SU-DHL-6 (cell line): ENCODE results near the gene FANK1.

Source experiments
- H2AFZ ChIP-seq: fragments of 200-600 bp; sonication (generic); 2 replicates; pipeline ENCODE4 v1.6.1; 2014; ENCODE audit warnings: low read depth, mild to moderate bottlenecking, moderate library complexity, mixed read lengths, antibody characterized with exemption, low read length; ENCODE audit not compliant: severe bottlenecking
- H3F3A ChIP-seq: fragments of 200-600 bp; shearing (Covaris generic); 2 replicates; pipeline ENCODE4 v1.6.0; 2016; ENCODE audit warnings: antibody characterized with exemption, mild to moderate bottlenecking; ENCODE audit not compliant: insufficient read depth
- H3K27ac ChIP-seq: fragments of 200-600 bp; sonication (generic); 2 replicates; pipeline ENCODE4 v1.5.1; 2016; ENCODE audit warnings: low read depth, mild to moderate bottlenecking, low read length, moderate library complexity, mixed read lengths
- H3K27me3 ChIP-seq: fragments of 200-600 bp; sonication (generic), shearing (Covaris generic); 2 replicates; pipeline ENCODE4 v1.6.0; 2014; ENCODE audit warnings: mild to moderate bottlenecking, low read length
- H3K36me3 ChIP-seq: fragments of 200-600 bp; sonication (generic); 2 replicates; pipeline ENCODE4 v1.6.1; 2014; ENCODE audit warnings: mild to moderate bottlenecking, low read length, mixed read lengths
- H3K4me2 ChIP-seq: fragments of 300-600, 200-600 bp; shearing (Covaris generic), sonication (generic); 2 replicates; pipeline ENCODE4 v1.6.0; 2014; ENCODE audit warnings: low read length, low read depth, mild to moderate bottlenecking; ENCODE audit not compliant: poor library complexity, severe bottlenecking
- H3K4me3 ChIP-seq: fragments of 200-600 bp; sonication (generic); 2 replicates; pipeline ENCODE4 v1.5.1; 2014; ENCODE audit warnings: antibody characterized with exemption, low read length, mild to moderate bottlenecking, mixed read lengths; ENCODE audit not compliant: insufficient read depth, poor library complexity, severe bottlenecking
- H3K79me2 ChIP-seq: fragments of 200-600 bp; sonication (generic); 2 replicates; pipeline ENCODE4 v1.6.1; 2014; ENCODE audit warnings: mild to moderate bottlenecking, low read length, moderate library complexity; ENCODE audit not compliant: insufficient read depth
- H3K9ac ChIP-seq: fragments of 200-600 bp; sonication (generic); 2 replicates; pipeline ENCODE4 v1.7.0; 2014; ENCODE audit warnings: mild to moderate bottlenecking, low read length
- H3K9me2 ChIP-seq: fragments of 200-600 bp; sonication (generic); replicated peaks from 2 replicates; pipeline ENCODE4 v1.6.1; 2014; ENCODE audit warnings: low read length; ENCODE audit not compliant: insufficient read depth
- H3K9me3 ChIP-seq: fragments of 200-600 bp; sonication (generic); 2 replicates; pipeline ENCODE4 v1.6.1; 2014; ENCODE audit warnings: low read length, mixed read lengths; ENCODE audit not compliant: insufficient read depth
- H4K20me1 ChIP-seq: fragments of 200-600 bp; sonication (generic); 2 replicates; pipeline ENCODE4 v1.6.1; 2014; ENCODE audit warnings: low read depth, mild to moderate bottlenecking, antibody characterized with exemption, low read length, moderate library complexity, mixed read lengths
- CTCF ChIP-seq: fragments of 200-600 bp; sonication (generic); IDR thresholded peaks from one replicate; pipeline ENCODE4 v1.5.1; 2017; ENCODE audit warnings: antibody characterized with exemption, mild to moderate bottlenecking, low read length, moderate library complexity; ENCODE audit not compliant: insufficient read depth, poor library complexity, severe bottlenecking
- EZH2phosphoT487 ChIP-seq: fragments of 200-600 bp; sonication (generic), shearing (Covaris generic); conservative IDR thresholded peaks from 2 replicates; pipeline ENCODE4 v1.6.1; 2018; ENCODE audit warnings: mild to moderate bottlenecking, antibody characterized with exemption, low read length, moderate library complexity, mixed read lengths

The FANK1 gene

GRCh38 chr10:125994601-125995000 is 98.2 kb downstream of the FANK1 start:
- H3K9me3 ChIP-seq = no peaks in the 10 kb centered on the region
- no peak overlapping the region for H3K9ac ChIP-seq
- H3K79me2 ChIP-seq = no peaks in the 10 kb centered on the region
- H3F3A ChIP-seq = no peaks in the 10 kb centered on the region
- H3K27ac ChIP-seq = no peak overlapping the region
- no peak overlapping the region for H3K4me2 ChIP-seq
- no peaks in the 10 kb centered on the region for H4K20me1 ChIP-seq
- TF ChIP-seq CTCF (no peak), EZH2phosphoT487 (no peak)
- H3K36me3 ChIP-seq = no peaks in the 10 kb centered on the region
- no peaks in the 10 kb centered on the region for H3K27me3 ChIP-seq
- no peak overlapping the region for H3K4me3 ChIP-seq
- no peak overlapping the region for H2AFZ ChIP-seq
- H3K9me2 ChIP-seq = no peaks in the 10 kb centered on the region

GRCh38 chr10:125995726-125996304 is 99.5 kb downstream of the FANK1 start:
- no peaks in the 10 kb centered on the region for H3K79me2 ChIP-seq
- no peak overlapping the region for H3K4me3 ChIP-seq
- H3K27ac ChIP-seq = no peak overlapping the region
- H3K27me3 ChIP-seq = no peaks in the 10 kb centered on the region
- H4K20me1 ChIP-seq = no peaks in the 10 kb centered on the region
- TF ChIP-seq CTCF = no peak
- TF ChIP-seq EZH2phosphoT487 = no peak
- H3K9me3 ChIP-seq = no peaks in the 10 kb centered on the region
- H3K36me3 ChIP-seq = no peaks in the 10 kb centered on the region
- no peak overlapping the region for H2AFZ ChIP-seq
- no peaks in the 10 kb centered on the region for H3F3A ChIP-seq
- H3K9ac ChIP-seq = no peak overlapping the region
- H3K4me2 ChIP-seq = no peak overlapping the region
- H3K9me2 ChIP-seq = no peaks in the 10 kb centered on the region

- TF ChIP-seq EZH2phosphoT487 (no peak), CTCF (no peak)
- H3F3A ChIP-seq = no peaks in the 10 kb centered on the region
- no peak overlapping the region for H2AFZ ChIP-seq
- H3K36me3 ChIP-seq = no peaks in the 10 kb centered on the region
- H3K4me3 ChIP-seq = no peak overlapping the region
- H3K27ac ChIP-seq = no peak overlapping the region
- H4K20me1 ChIP-seq = no peaks in the 10 kb centered on the region
- no peaks in the 10 kb centered on the region for H3K9me2 ChIP-seq
- H3K9ac ChIP-seq = no peak overlapping the region
- H3K4me2 ChIP-seq = no peak overlapping the region
- H3K27me3 ChIP-seq = no peaks in the 10 kb centered on the region
- no peaks in the 10 kb centered on the region for H3K79me2 ChIP-seq
- H3K9me3 ChIP-seq = no peaks in the 10 kb centered on the region
These were observed 101.2 kb downstream of the FANK1 start for GRCh38 chr10:125997586-125997985.

- no peak overlapping the region for H3K4me2 ChIP-seq
- no peaks in the 10 kb centered on the region for H3K27me3 ChIP-seq
These were observed 103.3 kb downstream of the FANK1 start for GRCh38 chr10:125999694-126000093.

More at GRCh38 chr10:125999694-126000093, 103.3 kb downstream of the FANK1 start:
- Histone ChIP-seq H3K27ac (no peak overlapping the region), H3K36me3 (no peaks in the 10 kb centered on the region), H3F3A (no peaks in the 10 kb centered on the region), H3K4me3 (no peak overlapping the region), H4K20me1 (no peaks in the 10 kb centered on the region), H2AFZ (no peak overlapping the region), H3K9ac (no peak overlapping the region), H3K9me3 (no peaks in the 10 kb centered on the region), H3K79me2 (no peaks in the 10 kb centered on the region), H3K9me2 (no peaks in the 10 kb centered on the region)
- TF ChIP-seq EZH2phosphoT487 = no peak
- no peak for TF ChIP-seq CTCF
